Measurements from ENCODE around the gene SFR1.

SFR1 gene

GRCh38 chr10:104104418-104104817, 17.6 kb upstream of the SFR1 start:
- no peak for FAIRE-seq
- DNase-seq (ENCODE audit: low spot score) = no peak

GRCh38 chr10:104104926-104105325, 17.0 kb upstream of the SFR1 start:
- FAIRE-seq (no peak), DNase-seq (ENCODE audit: low spot score) (no peak)

GRCh38 chr10:104109908-104110662, 11.9 kb upstream of the SFR1 start:
- peak; percentile 48 for FAIRE-seq
- peak; percentile 30 for DNase-seq (ENCODE audit: low spot score)

- DNase-seq (ENCODE audit: low spot score) = no peak
- FAIRE-seq = no peak
Observed at GRCh38 chr10:104113376-104113956, 8.5 kb upstream of the SFR1 start.

- DNase-seq (ENCODE audit: low spot score) = peak; percentile 64
Observed at GRCh38 chr10:104117839-104118323, 4.1 kb upstream of the SFR1 start.

GRCh38 chr10:104119996-104120395, 2.0 kb upstream of the SFR1 start:
- FAIRE-seq (no peak), DNase-seq (ENCODE audit: low spot score) (no peak)

More at GRCh38 chr10:104117839-104118323, 4.1 kb upstream of the SFR1 start:
- FAIRE-seq = peak; percentile 58

- FAIRE-seq = no peak
- no peak for DNase-seq (ENCODE audit: low spot score)
Observed at GRCh38 chr10:104120512-104120902, 1.5 kb upstream of the SFR1 start.

GRCh38 chr10:104120903-104121484, 977 bp upstream of the SFR1 start:
- peak; percentile 75 for DNase-seq (ENCODE audit: low spot score)
- peak; percentile 59 for FAIRE-seq

- FAIRE-seq = no peak
- peak; percentile 13 for DNase-seq (ENCODE audit: low spot score)
Observed at GRCh38 chr10:104122225-104123107, 495 bp downstream of the SFR1 start.

GRCh38 chr10:104123397-104123796, 1.4 kb downstream of the SFR1 start:
- DNase-seq (ENCODE audit: low spot score) = no peak
- no peak for FAIRE-seq

GRCh38 chr10:104127411-104127810, 5.4 kb downstream of the SFR1 start:
- no peak for FAIRE-seq
- DNase-seq (ENCODE audit: low spot score) = peak; percentile 25

- FAIRE-seq = no peak
Observed at GRCh38 chr10:104128214-104128613, 6.2 kb downstream of the SFR1 start.

GRCh38 chr10:104130041-104130440, 8.1 kb downstream of the SFR1 start:
- no peak for DNase-seq (ENCODE audit: low spot score)
- no peak for FAIRE-seq

More at GRCh38 chr10:104128214-104128613, 6.2 kb downstream of the SFR1 start:
- DNase-seq (ENCODE audit: low spot score) = no peak

GRCh38 chr10:104138131-104138530, 16.2 kb downstream of the SFR1 start:
- no peak for DNase-seq (ENCODE audit: low spot score)
- no peak for FAIRE-seq

GRCh38 chr10:104139221-104139620, 17.2 kb downstream of the SFR1 start:
- FAIRE-seq (no peak), DNase-seq (ENCODE audit: low spot score) (no peak)

- DNase-seq (ENCODE audit: low spot score) = no peak
- FAIRE-seq = no peak
Observed at GRCh38 chr10:104142081-104142480, 20.1 kb downstream of the SFR1 start.

GRCh38 chr10:104143829-104144228, 21.9 kb downstream of the SFR1 start:
- DNase-seq (ENCODE audit: low spot score) (no peak), FAIRE-seq (no peak)

- FAIRE-seq (no peak), DNase-seq (ENCODE audit: low spot score) (no peak)
Observed at GRCh38 chr10:104144931-104145330, 23.0 kb downstream of the SFR1 start.

GRCh38 chr10:104146882-104147281, 24.9 kb downstream of the SFR1 start:
- DNase-seq (ENCODE audit: low spot score) = no peak
- FAIRE-seq = no peak

- DNase-seq (ENCODE audit: low spot score) (no peak), FAIRE-seq (no peak)
Observed at GRCh38 chr10:104150139-104150538, 28.2 kb downstream of the SFR1 start.

- no peak for FAIRE-seq
- no peak for DNase-seq (ENCODE audit: low spot score)
Observed at GRCh38 chr10:104151737-104152136, 29.8 kb downstream of the SFR1 start.

Data from urothelium cell line (cell line).